HFF-Myc (cell line): Measurements from ENCODE around the gene LMAN2L.

ENCODE experiments used
- DNase-seq: peaks from one replicate; pipeline ENCODE4 v3.0.0-alpha.2; 2011; ENCODE audit warnings: low read depth; ENCODE audit errors: extremely low read depth
- H3K4me3 ChIP-seq: replicated peaks from 2 replicates; pipeline ENCODE4 v1.5.1; 2011; ENCODE audit warnings: low read depth, mild to moderate bottlenecking, control low read depth, low read length
- TF ChIP-seq, protein P1 (sequence below): IDR thresholded peaks from 2 replicates; pipeline ENCODE4 v1.5.1; 2012; ENCODE audit warnings: mild to moderate bottlenecking, low read depth, low read length, control low read depth; ENCODE audit errors: missing control alignments

LMAN2L gene

DNA sequence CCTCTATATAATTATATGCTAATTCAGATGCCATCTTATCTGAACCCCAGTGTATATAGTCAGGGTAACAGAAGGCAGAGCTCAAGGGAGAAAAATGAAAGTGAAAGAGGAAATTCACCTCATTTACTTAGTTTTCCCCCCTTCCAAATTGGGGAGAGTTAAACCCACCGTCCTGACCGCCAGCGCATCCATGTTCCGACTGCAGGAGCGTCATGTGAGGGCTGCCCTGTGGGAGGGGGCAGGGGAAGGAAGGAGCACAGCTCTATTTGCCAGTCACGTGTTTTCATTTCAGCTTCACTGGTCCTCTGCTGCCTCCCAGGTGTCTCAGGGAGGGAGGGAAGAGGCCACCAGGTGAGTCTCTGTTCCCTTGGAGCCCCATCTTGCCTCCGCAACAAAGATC lies 34.1 kb upstream of the LMAN2L start:
- DNase-seq: no peak
- H3K4me3 ChIP-seq: no peak overlapping the region
- TF ChIP-seq, protein P1, sequence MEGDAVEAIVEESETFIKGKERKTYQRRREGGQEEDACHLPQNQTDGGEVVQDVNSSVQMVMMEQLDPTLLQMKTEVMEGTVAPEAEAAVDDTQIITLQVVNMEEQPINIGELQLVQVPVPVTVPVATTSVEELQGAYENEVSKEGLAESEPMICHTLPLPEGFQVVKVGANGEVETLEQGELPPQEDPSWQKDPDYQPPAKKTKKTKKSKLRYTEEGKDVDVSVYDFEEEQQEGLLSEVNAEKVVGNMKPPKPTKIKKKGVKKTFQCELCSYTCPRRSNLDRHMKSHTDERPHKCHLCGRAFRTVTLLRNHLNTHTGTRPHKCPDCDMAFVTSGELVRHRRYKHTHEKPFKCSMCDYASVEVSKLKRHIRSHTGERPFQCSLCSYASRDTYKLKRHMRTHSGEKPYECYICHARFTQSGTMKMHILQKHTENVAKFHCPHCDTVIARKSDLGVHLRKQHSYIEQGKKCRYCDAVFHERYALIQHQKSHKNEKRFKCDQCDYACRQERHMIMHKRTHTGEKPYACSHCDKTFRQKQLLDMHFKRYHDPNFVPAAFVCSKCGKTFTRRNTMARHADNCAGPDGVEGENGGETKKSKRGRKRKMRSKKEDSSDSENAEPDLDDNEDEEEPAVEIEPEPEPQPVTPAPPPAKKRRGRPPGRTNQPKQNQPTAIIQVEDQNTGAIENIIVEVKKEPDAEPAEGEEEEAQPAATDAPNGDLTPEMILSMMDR: no peak

DNA sequence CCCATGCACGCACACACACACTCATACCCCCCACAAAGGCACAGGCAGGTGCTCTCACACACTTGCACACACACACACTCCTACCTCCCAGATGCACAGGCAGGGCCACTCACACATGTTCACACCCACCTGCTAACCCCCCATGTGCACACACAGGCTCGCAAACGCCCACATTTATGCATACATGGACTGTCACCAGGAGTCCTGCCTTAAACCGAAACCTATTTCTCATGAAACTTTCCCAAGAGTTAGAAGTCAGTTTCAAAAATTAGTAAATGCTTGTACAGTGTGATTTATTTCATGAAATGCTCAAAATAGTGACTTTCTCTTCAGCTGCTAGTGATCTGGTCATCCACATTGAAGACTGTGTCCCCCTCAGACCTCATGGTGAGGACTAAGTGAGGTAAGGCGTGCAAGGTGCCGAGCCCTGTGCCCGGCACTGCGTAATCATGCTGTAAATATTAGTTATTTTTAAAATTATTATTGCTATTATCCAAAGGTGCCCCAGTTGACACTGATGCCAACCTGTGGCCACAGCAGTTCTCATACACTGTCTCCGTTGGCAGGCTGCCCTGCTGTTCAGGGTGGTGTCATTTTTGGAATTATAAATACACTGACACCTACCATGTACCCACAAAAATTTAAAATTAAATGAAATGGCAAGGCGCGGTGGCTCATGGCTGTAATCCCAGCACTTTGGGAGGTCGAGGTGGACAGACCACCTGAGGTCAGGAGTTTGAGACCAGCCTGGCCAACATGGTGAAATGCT lies 33.2 kb upstream of the LMAN2L start:
- TF ChIP-seq, protein P1: no peak
- no peak for DNase-seq
- no peak overlapping the region for H3K4me3 ChIP-seq

DNA sequence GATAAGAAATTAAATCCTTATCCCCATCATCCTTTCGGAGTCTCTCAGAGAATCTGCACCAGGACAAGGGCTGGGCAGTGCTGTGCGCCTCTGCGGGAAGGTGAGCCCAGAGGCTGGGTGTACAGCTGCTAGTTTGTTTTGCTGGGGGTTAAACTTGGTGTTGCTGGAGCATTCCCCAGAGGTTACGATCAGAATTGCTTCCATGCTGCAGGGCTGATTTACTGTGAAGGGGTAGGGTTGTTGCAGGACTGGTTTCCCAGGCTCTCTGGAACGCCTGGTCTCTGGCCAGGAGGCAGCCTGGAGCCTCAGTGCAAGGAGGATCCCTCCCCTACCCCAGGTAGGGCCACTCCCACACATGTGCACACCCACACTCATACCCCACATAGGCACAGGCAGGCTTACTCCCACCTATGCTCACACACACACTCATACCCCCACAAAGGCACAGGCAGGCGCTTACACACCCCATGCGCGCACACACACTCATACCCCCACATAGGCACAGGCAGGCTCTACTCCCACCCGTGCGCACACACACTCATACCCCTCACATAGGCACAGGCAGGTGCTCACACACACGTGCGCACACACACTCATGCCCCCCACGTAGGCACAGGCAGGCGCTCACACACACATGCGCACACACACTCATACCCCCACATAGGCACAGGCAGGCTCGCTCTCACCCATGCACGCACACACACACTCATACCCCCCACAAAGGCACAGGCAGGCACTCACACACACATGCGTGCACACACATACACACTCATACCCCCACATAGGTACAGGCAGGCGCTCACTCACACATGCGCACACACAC lies 32.1 kb upstream of the LMAN2L start:
- TF ChIP-seq, protein P1: no peak
- H3K4me3 ChIP-seq: no peak overlapping the region
- no peak for DNase-seq

DNA sequence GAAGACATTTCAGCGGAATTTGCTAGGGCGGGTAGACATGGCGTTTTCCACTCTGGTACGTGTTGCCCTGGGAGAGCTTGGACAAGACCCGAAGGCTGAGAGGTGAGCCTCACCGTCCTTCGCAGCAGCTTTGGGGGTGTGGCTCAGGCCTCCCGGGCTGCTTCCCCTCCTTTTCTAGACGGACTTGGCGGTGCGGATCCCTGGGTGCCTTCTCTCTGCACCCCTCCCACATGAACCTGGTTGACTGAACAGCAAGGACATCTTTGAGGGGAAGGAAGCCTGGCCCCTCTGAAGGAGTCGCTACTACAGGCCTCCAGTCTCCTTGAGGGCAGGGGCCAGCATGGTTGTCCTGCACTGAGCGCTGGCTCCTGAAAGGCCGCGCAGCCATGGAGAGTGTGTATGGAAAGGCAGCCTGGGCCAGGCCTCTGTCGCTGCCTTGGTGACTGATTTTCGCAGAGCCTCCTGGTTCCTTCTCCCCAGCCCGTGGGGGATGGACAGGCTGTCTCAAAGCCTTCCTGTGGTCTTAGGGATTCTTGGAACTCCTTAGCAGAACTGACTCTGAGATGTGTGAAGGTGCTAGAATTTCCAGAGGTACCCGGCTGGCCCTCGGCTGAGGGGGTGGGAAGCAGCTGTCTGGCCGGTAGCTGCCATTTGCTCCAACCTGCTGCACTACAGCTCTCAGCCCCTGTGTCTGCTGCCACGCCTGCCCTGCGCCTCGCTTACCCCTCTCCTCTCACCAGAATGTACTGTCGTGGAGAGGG lies 30.8 kb upstream of the LMAN2L start:
- TF ChIP-seq, protein P1: no peak
- no peak for DNase-seq

DNA sequence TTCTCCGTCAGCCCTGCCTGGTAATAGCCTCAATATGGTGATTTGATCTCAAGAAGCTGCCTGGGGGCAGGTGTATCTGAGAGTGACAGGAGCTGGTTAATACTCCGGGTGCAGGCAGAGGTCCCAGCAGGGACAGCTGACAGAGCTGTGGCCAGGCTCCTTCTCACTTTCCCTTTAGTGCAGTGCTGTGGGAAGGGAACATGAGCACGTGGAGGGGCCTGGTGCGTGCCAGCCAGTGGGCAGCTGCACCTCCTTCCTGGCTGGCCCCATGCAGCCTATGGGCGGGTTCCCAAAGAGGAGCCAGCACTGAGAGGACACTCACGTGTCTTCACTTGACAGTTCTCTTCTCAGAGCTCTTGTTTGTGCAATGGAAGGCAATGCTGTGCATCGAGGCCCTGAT lies 29.9 kb upstream of the LMAN2L start:
- TF ChIP-seq, protein P1: no peak
- H3K4me3 ChIP-seq: no peak overlapping the region
- no peak for DNase-seq

More for the DNA sequence above, 30.8 kb upstream of the LMAN2L start:
- H3K4me3 ChIP-seq: no peak overlapping the region

DNA sequence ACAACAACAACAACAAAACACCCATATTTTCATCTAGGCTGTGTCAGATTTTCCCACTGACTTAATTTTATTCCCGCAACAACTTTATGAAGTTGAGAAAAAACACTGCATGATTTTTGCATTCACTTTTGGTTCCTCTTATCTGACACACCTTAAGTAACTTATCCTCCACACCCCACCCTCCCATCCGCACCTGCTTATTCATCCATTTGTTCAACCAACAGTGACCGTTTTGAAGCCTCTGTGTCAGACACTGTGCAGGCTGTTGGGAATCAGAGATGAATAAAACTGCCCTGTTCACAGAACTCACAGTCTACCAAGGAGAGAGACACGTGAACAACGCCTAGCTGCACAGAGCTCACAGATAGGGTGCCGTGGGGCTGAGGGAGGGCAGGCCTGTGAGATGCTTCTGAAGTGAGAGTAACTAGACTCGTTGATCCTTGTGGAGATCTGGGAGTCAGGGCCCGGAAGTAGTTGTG lies 28.3 kb upstream of the LMAN2L start:
- TF ChIP-seq, protein P1: no peak
- no peak overlapping the region for H3K4me3 ChIP-seq
- DNase-seq: no peak
